T-cell (primary cell): ENCODE measurements around the gene CEP135. TPM values are rescaled to one million over a fixed set of nuclear protein-coding genes. Genes with fewer than 3 reads are reported as not detected.

Source experiments
- ATAC-seq, 4 experiments: fragments of 200-7000 bp in 3 of 4; fragments of 150-1000 bp in 1 of 4; cut with Tn5 transposase; replicated peaks in 1 of 4; 1 replicate in 3 of 4; 2 replicates in 1 of 4; pipeline ENCODE4 v1.10.0; 2021; ENCODE audit warnings: moderate library complexity in 3 of 4, mild to moderate bottlenecking in 2 of 4, moderate number of reproducible peaks in 1 of 4
- CTCF ChIA-PET, 2 donors: fragments of 300-600 bp; sonication (Branson Sonifier 250); formaldehyde crosslinking; loops; one replicate each; lab custom pipeline; 2022; ENCODE audit warnings: antibody characterized with exemption in 2 of 2; lab: Charles Lee
- POLR2A ChIA-PET, 2 donors: fragments of 300-600 bp; sonication (Branson Sonifier 250); formaldehyde crosslinking; loops; one replicate each; lab custom pipeline; 2022; ENCODE audit warnings: antibody characterized with exemption in 2 of 2; lab: Charles Lee
- DNase-seq, 35 experiments: peaks; one replicate each; pipeline versions ENCODE4 v3.0.0 to v3.0.0-alpha.2; 2013 to 2023
- H3K27ac ChIP-seq: one replicate; pipeline ENCODE4 v1.5.1; 2013; ENCODE audit warnings: low read length
- H3K27me3 ChIP-seq, 2 experiments: replicated peaks in 1 of 2; 1 replicate in 1 of 2; 2 replicates in 1 of 2; pipeline versions ENCODE4 v1.6.1 to v1.7.0; 2013; ENCODE audit warnings: low read length in 1 of 2, mixed read lengths in 1 of 2; ENCODE audit not compliant: control insufficient read depth in 2 of 2, insufficient read depth in 2 of 2; ENCODE audit errors: extremely low read depth in 1 of 2
- H3K36me3 ChIP-seq, 2 donors: 1 replicate in 1 of 2; 2 replicates in 1 of 2; pipeline versions ENCODE4 v1.6.1 to v1.7.0; 2013; ENCODE audit warnings: low read length in 1 of 2; ENCODE audit not compliant: control insufficient read depth in 2 of 2, insufficient read depth in 1 of 2; ENCODE audit errors: extremely low read depth in 1 of 2
- H3K4me1 ChIP-seq, 2 experiments: 1 replicate in 1 of 2; 2 replicates in 1 of 2; pipeline versions ENCODE4 v1.6.1 to v1.7.0; 2013; ENCODE audit warnings: low read length in 2 of 2, mixed read lengths in 1 of 2; ENCODE audit not compliant: insufficient read depth in 2 of 2, control insufficient read depth in 1 of 2; ENCODE audit errors: extremely low read depth in 1 of 2
- H3K4me3 ChIP-seq, 2 donors: 1 replicate in 1 of 2; 2 replicates in 1 of 2; pipeline versions ENCODE4 v1.5.1 to v1.7.0; 2013; ENCODE audit warnings: mild to moderate bottlenecking in 2 of 2, low read length in 1 of 2, moderate library complexity in 1 of 2; ENCODE audit not compliant: control insufficient read depth in 1 of 2; ENCODE audit errors: extremely low read depth in 1 of 2
- H3K9me3 ChIP-seq: 2 replicates; pipeline ENCODE4 v1.7.0; 2013
- H3K27ac Mint-ChIP-seq, 2 donors: one replicate each; pipeline ENCODE4 v1.8.0; 2020 to 2021; ENCODE audit warnings: mild to moderate bottlenecking in 2 of 2, mixed read lengths in 2 of 2
- H3K27me3 Mint-ChIP-seq, 2 donors: one replicate each; pipeline ENCODE4 v1.8.0; 2021 to 2022; ENCODE audit warnings: mixed read lengths in 2 of 2
- H3K36me3 Mint-ChIP-seq: one replicate; pipeline ENCODE4 v1.8.0; 2021; ENCODE audit warnings: mixed read lengths
- H3K4me1 Mint-ChIP-seq, 3 donors: one replicate each; pipeline ENCODE4 v1.8.0; 2020 to 2022; ENCODE audit warnings: mixed read lengths in 3 of 3, mild to moderate bottlenecking in 1 of 3
- H3K4me3 Mint-ChIP-seq, 3 donors: one replicate each; pipeline ENCODE4 v1.8.0; 2020 to 2022; ENCODE audit warnings: mild to moderate bottlenecking in 3 of 3, mixed read lengths in 3 of 3, moderate library complexity in 3 of 3
- H3K9me3 Mint-ChIP-seq, 3 donors: one replicate each; pipeline ENCODE4 v1.8.0; 2020 to 2022; ENCODE audit warnings: mixed read lengths in 3 of 3
- WGBS: methylation state at CpG from one replicate; pipeline ENCODE4 v1.1.5; 2013; ENCODE audit warnings: missing lambda C conversion rate; ENCODE audit not compliant: insufficient coverage; 5-methylcytosine and 5-hydroxymethylcytosine counted together
- total RNA-seq, 35 experiments: library from RNA in 6 of 35; stranded (reverse) in 6 of 35; fragments of 120-200 nt in 1 of 35; gene quantifications; one replicate each; pipeline versions ENCODE4 v1.2.1 to v1.2.4 and lab custom pipeline; 2013 to 2026

Gene CEP135
- total RNA-seq, 5 donors from 2014 or later (not counting 1 experiment from before 2014, with no cell fraction given) = 17.3 to 24.5 (median 21.7) TPM

- CTCF ChIA-PET = no interaction called here
- H3K36me3 Mint-ChIP-seq = no peaks in the 10 kb centered on the region
- WGBS = no CpG with 5 or more reads among the region's 2 CpGs
- POLR2A ChIA-PET = no interaction called here
- no peaks in the 10 kb centered on the region for H3K9me3 ChIP-seq
- H3K27me3 ChIP-seq = peaks cover 0 to 7% of the 10 kb centered on the region in 2 experiments
- H3K4me3 Mint-ChIP-seq = no peak overlapping the region
- no peaks in the 10 kb centered on the region for H3K4me1 Mint-ChIP-seq
- no peaks in the 10 kb centered on the region for H3K4me1 ChIP-seq
- H3K4me3 ChIP-seq = no peak overlapping the region
- peaks cover 0 to 4% of the 10 kb centered on the region in 2 donors for H3K27me3 Mint-ChIP-seq
- no peak overlapping the region for H3K27ac ChIP-seq
- H3K36me3 ChIP-seq = no peaks in the 10 kb centered on the region
- no peak overlapping the region for H3K27ac Mint-ChIP-seq
- ATAC-seq = no peak
- DNase-seq = no peak
- H3K9me3 Mint-ChIP-seq = peaks cover 0 to 3% (median 0%) of the 10 kb centered on the region in 3 donors
These were observed 128.9 kb downstream of the CEP135 start for GRCh38 chr4:56077676-56078075.

- ATAC-seq = no peak
These were observed 130.1 kb downstream of the CEP135 start for GRCh38 chr4:56078866-56079265.

GRCh38 chr4:56080384-56080783 is 131.6 kb downstream of the CEP135 start:
- Histone ChIP-seq H3K36me3 (no peaks in the 10 kb centered on the region), H3K27me3 (peaks cover 0 to 7% of the 10 kb centered on the region in 2 experiments), H3K27ac (no peak overlapping the region), H3K4me1 (no peaks in the 10 kb centered on the region), H3K9me3 (no peaks in the 10 kb centered on the region), H3K4me3 (no peak overlapping the region)
- Mint-ChIP-seq H3K36me3 (no peaks in the 10 kb centered on the region), H3K9me3 (no peaks in the 10 kb centered on the region), H3K4me1 (no peaks in the 10 kb centered on the region), H3K4me3 (no peak overlapping the region), H3K27ac (no peak overlapping the region), H3K27me3 (peaks cover 0 to 4% of the 10 kb centered on the region in 2 donors)
- CTCF ChIA-PET = no interaction called here
- no CpG with 5 or more reads among the region's 4 CpGs for WGBS
- ATAC-seq (no peak), DNase-seq (no peak)
- POLR2A ChIA-PET = no interaction called here

More at GRCh38 chr4:56078866-56079265, 130.1 kb downstream of the CEP135 start:
- H3K9me3 Mint-ChIP-seq = no peaks in the 10 kb centered on the region
- no peaks in the 10 kb centered on the region for H3K4me1 Mint-ChIP-seq
- H3K27me3 ChIP-seq = peaks cover 0 to 7% of the 10 kb centered on the region in 2 experiments
- H3K4me3 ChIP-seq = no peak overlapping the region
- no peaks in the 10 kb centered on the region for H3K36me3 Mint-ChIP-seq
- ChIA-PET POLR2A (no interaction called here), CTCF (no interaction called here)
- no peaks in the 10 kb centered on the region for H3K36me3 ChIP-seq
- WGBS = 67% methylated on average over 3 of the region's 4 CpGs
- H3K4me1 ChIP-seq = no peaks in the 10 kb centered on the region
- H3K4me3 Mint-ChIP-seq = no peak overlapping the region
- no peak overlapping the region for H3K27ac ChIP-seq
- H3K9me3 ChIP-seq = no peaks in the 10 kb centered on the region
- H3K27me3 Mint-ChIP-seq = peaks cover 0 to 4% of the 10 kb centered on the region in 2 donors
- DNase-seq = no peak
- H3K27ac Mint-ChIP-seq = no peak overlapping the region

GRCh38 chr4:56082829-56083228 is 134.1 kb downstream of the CEP135 start:
- H3K4me1 Mint-ChIP-seq = no peaks in the 10 kb centered on the region
- POLR2A ChIA-PET = no interaction called here
- no peak overlapping the region for H3K4me3 Mint-ChIP-seq
- H3K4me1 ChIP-seq = no peaks in the 10 kb centered on the region
- H3K9me3 Mint-ChIP-seq = no peaks in the 10 kb centered on the region
- ATAC-seq (no peak), DNase-seq (no peak)
- CTCF ChIA-PET = no interaction called here
- peaks cover 0 to 4% of the 10 kb centered on the region in 2 donors for H3K27me3 Mint-ChIP-seq
- H3K27me3 ChIP-seq = peaks cover 0 to 7% of the 10 kb centered on the region in 2 experiments
- H3K27ac Mint-ChIP-seq = no peak overlapping the region
- no peak overlapping the region for H3K27ac ChIP-seq
- no peaks in the 10 kb centered on the region for H3K9me3 ChIP-seq
- H3K36me3 ChIP-seq = no peaks in the 10 kb centered on the region
- H3K4me3 ChIP-seq = no peak overlapping the region
- H3K36me3 Mint-ChIP-seq = no peaks in the 10 kb centered on the region

Other genes with a start within 250 kb of the CEP135 start
- gene EXOC1L, start 129.2 kb upstream of the CEP135 start, total RNA-seq = not detected
- 10 to 100 TPM; 20.8 to 37.0 (median 34.7) TPM for gene EXOC1, start 95.3 kb upstream of the CEP135 start, total RNA-seq